Chondrocyte (in vitro differentiated cells): Measurements from ENCODE around the gene TAL2. TPM values are rescaled to one million over a fixed set of nuclear protein-coding genes. Genes with fewer than 3 reads are reported as not detected.
A peak's percentile ranks its signal among the peaks of the same experiment; 100 is the strongest.

Experiments
- DNase-seq: peaks from one replicate; pipeline ENCODE4 v3.0.0; 2021; ENCODE audit warnings: mixed read lengths, low spot score
- H3K27ac Mint-ChIP-seq: one replicate; pipeline ENCODE4 v1.8.0; 2021; ENCODE audit warnings: mild to moderate bottlenecking, moderate library complexity, mixed read lengths; ENCODE audit not compliant: unreplicated experiment
- H3K27me3 Mint-ChIP-seq: 2 replicates; pipeline ENCODE4 v1.8.0; 2021; ENCODE audit warnings: low read depth, mixed read lengths
- H3K36me3 Mint-ChIP-seq: 2 replicates; pipeline ENCODE4 v1.8.0; 2021; ENCODE audit warnings: low read depth, mixed read lengths
- H3K4me1 Mint-ChIP-seq: 2 replicates; pipeline ENCODE4 v1.8.0; 2021; ENCODE audit warnings: low read depth, mild to moderate bottlenecking, mixed read lengths
- H3K4me3 Mint-ChIP-seq: one replicate; pipeline ENCODE4 v1.8.0; 2021; ENCODE audit warnings: mild to moderate bottlenecking, moderate library complexity, mixed read lengths; ENCODE audit not compliant: unreplicated experiment
- H3K9me3 Mint-ChIP-seq: 2 replicates; pipeline ENCODE4 v1.8.0; 2021; ENCODE audit warnings: low read depth, mixed read lengths
- CTCF ChIP-seq: fragments of 200-600 bp; sonication (generic); IDR thresholded peaks from 2 replicates; pipeline ENCODE4 v1.5.0; 2021; ENCODE audit warnings: antibody characterized with exemption, mild to moderate bottlenecking, moderate library complexity
- total RNA-seq: library from RNA; stranded (reverse); gene quantifications from 3 replicates; pipeline ENCODE4 v1.2.1, GENCODE V29; 2021

TAL2 gene
- total RNA-seq, 1 donor from 2014 or later = not detected

GRCh38 chr9:105647595-105648349 is 14.5 kb upstream of the TAL2 start:
- peaks cover 2% of the 10 kb centered on the region for H3K9me3 Mint-ChIP-seq
- no peaks in the 10 kb centered on the region for H3K4me1 Mint-ChIP-seq
- H3K27me3 Mint-ChIP-seq = no peaks in the 10 kb centered on the region
- H3K36me3 Mint-ChIP-seq = peaks cover 2% of the 10 kb centered on the region
- H3K4me3 Mint-ChIP-seq = no peak overlapping the region
- TF ChIP-seq CTCF = no peak
- DNase-seq = no peak
- H3K27ac Mint-ChIP-seq = no peak overlapping the region

GRCh38 chr9:105651806-105652205 is 10.5 kb upstream of the TAL2 start:
- Mint-ChIP-seq H3K27me3 (peaks cover 6% of the 10 kb centered on the region), H3K4me3 (no peak overlapping the region), H3K4me1 (peaks cover 5% of the 10 kb centered on the region), H3K27ac (no peak overlapping the region), H3K36me3 (no peaks in the 10 kb centered on the region), H3K9me3 (no peaks in the 10 kb centered on the region)
- DNase-seq = no peak
- TF ChIP-seq CTCF = no peak

GRCh38 chr9:105656131-105656921 is 5.9 kb upstream of the TAL2 start:
- Mint-ChIP-seq H3K4me1 (peaks cover 7% of the 10 kb centered on the region), H3K27me3 (peaks cover 12% of the 10 kb centered on the region), H3K9me3 (no peaks in the 10 kb centered on the region), H3K36me3 (no peaks in the 10 kb centered on the region), H3K4me3 (peak overlapping the region; percentile 74), H3K27ac (peak overlapping the region; percentile 14)
- TF ChIP-seq CTCF = peak; percentile 69
- DNase-seq = no peak

- no peak overlapping the region for H3K4me3 Mint-ChIP-seq
- H3K4me1 Mint-ChIP-seq = peaks cover 7% of the 10 kb centered on the region
- H3K27me3 Mint-ChIP-seq = peaks cover 12% of the 10 kb centered on the region
- no peak for DNase-seq
- H3K27ac Mint-ChIP-seq = no peak overlapping the region
- TF ChIP-seq CTCF = no peak
- H3K9me3 Mint-ChIP-seq = no peaks in the 10 kb centered on the region
- no peaks in the 10 kb centered on the region for H3K36me3 Mint-ChIP-seq
These were observed 3.9 kb upstream of the TAL2 start for GRCh38 chr9:105658351-105658750.

GRCh38 chr9:105661011-105661410 is 1.2 kb upstream of the TAL2 start:
- DNase-seq = no peak
- Mint-ChIP-seq H3K27ac (no peak overlapping the region), H3K9me3 (no peaks in the 10 kb centered on the region), H3K27me3 (peaks cover 10% of the 10 kb centered on the region), H3K4me1 (peaks cover 7% of the 10 kb centered on the region), H3K36me3 (no peaks in the 10 kb centered on the region), H3K4me3 (no peak overlapping the region)
- TF ChIP-seq CTCF = no peak
